NCI-H1436 treated with DMSO at 0.1 percent for 48 hours (cell line): ENCODE measurements around the gene ENHO.
"Not testable (repeated sequence)": the region's sequence is repeated elsewhere in the genome, so short reads cannot be mapped to it uniquely, and the experiment has no call there.

ENCODE experiments used
- DNase-seq: peaks from one replicate; lab custom pipeline; 2025; lab: John Stamatoyannopoulos, UW

The ENHO gene

GRCh38 chr9:34506623-34507022 lies 16.2 kb downstream of the ENHO start:
- DNase-seq, result no peak

DNA sequence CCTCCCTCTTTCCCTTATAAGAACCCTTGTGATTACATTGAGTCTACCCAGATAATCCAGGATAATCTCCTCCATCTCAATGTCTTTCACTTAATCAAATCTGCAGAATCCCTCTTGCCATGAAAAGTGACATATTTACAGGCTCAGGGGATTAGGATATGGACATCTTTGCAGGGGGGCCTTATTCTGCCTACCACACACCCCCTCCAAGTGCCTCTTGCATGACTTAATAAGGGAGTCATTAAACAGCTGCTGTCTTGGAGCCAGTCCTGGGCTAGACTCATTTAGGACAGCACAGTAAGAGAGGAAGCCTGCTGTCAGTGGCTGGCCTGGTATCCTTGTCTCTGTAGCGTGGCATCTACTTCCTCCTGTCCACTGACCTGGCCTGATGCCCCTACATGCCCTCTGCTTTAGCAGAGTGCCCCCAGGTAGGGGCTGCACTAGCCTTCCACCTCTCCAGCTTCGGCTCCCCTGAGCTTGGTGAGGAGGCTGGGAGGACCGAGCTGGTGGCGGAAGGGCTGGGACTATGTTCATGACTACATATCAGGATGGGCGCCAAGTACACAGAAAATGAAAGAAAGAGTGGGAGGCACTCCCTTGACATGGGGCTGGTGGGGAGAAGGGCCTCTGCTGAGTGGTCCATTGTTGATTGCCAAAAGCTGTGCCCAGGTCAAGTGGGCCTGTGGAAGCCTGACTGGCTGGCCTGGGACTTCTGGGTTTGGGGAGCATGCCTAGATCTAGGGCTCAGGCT lies 17.2 kb downstream of the ENHO start:
- DNase-seq, result no peak

DNA sequence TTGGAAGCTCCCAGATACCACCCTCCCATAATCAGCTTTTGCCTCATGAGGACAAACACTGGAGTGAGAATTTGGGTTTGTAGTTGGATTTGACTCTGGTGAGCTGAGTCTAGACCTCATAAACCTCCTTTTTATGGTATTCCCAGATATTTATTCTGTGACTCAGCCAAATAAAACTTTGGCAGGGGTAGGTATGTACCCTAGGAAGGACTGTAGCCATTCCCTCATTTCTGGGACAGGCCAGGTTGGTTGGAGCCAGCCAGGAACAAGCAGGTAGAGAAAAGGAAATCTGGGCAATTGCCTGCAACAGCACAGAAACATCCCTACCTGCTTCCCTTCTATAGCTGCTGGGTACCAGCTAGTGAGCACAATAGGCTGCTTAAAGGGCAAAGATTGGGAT lies 19.4 kb downstream of the ENHO start:
- DNase-seq, result no peak

GRCh38 chr9:34502891-34503290 lies 19.9 kb downstream of the ENHO start:
- DNase-seq, result no peak

GRCh38 chr9:34502471-34502870 lies 20.3 kb downstream of the ENHO start:
- DNase-seq, result no peak

- no peak for DNase-seq
Measured at GRCh38 chr9:34501889-34502425, 20.8 kb downstream of the ENHO start.

- no peak for DNase-seq
Measured at GRCh38 chr9:34501372-34501771, 21.4 kb downstream of the ENHO start.

GRCh38 chr9:34500623-34501267 lies 22.0 kb downstream of the ENHO start:
- DNase-seq, result peak; percentile 45

DNA sequence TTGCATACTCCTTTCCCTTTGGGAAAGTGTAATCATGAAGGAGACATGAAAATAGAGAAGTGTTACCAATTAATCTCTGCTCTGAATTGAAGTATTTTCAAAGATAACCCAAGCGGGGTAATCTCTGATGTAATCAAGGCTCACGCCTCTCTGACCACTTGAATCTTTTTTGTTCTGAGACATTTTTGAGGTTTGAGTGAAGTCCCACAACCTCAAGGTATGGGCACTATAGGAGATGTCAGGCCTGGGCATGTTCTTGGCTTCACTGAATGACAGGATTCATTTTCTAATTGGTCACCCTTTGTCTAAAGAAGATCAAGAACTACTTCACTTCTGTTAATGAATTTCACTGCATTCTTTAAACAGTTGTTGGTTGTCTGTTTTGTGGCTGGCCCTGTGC lies 23.7 kb downstream of the ENHO start:
- DNase-seq, result no peak

- no peak for DNase-seq
Measured at GRCh38 chr9:34498553-34498952, 24.2 kb downstream of the ENHO start.

GRCh38 chr9:34496149-34496712 lies 26.6 kb downstream of the ENHO start:
- DNase-seq, result no peak

DNA sequence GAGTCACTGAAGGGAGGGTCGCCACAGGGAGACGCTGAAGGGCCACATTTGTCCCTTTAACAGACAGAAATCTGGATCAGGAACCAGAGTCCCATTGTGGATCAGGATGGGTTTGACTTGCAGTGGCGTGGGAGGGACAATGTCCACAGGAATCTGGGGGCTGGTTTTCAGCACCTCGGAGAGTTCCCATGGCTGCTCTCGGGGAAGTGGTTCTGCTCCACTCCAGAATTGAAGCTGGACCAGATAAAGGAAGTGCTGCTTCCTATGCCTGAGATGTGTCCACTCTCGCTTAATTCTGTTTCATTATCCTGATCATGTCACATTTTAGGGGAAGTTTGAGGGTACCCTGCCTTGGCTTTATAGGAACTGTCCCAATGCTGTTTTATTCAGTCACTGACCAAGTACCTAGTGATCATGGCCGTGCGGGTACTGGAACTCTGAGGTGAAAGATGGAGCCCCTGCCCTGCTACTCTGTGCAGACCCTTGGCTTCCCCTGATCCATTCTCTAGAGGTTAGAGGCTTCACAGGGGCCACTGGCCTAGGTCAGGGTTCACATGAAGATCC lies 28.7 kb downstream of the ENHO start:
- DNase-seq, result no peak

DNA sequence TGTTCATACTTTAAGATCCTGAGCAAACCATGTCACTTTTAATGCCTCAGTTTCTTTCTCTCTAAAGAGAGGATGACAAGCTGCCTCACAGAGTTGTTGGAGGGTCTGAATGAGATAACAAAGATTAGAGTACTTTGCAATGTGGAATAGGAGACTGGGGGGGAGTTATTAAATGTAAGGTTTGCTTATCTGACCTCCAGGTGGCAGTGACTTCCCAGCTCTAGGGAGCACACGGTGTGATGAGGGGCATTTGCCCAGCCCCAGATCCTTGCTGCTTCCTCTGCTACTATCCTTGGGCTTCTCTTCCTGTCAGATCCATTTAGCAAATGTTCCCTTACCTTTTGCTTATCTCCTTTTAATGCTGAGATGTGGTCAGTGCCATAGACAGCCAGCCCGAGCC lies 30.7 kb downstream of the ENHO start:
- no peak for DNase-seq

DNA sequence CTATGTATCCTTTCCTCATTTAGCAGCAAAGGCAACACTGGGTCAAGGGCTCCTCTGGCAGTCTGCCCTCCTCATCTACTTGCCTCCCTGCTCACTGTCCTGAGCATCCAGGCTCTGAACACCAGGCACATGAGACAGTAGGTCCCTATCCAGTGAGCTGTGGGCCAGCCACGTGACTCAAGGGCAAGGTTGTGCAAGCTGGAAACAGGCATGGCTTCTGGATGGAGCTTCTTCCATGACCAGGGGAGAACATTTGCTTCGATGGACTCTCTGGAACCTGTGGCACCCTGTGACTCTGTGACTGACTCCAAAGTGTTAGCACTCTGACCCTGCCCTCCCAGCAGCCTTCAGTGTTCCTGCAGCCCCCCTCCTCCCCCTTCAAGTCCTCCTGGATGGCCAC lies 31.2 kb downstream of the ENHO start:
- no peak for DNase-seq

GRCh38 chr9:34490760-34491159 lies 32.0 kb downstream of the ENHO start:
- no peak for DNase-seq

DNA sequence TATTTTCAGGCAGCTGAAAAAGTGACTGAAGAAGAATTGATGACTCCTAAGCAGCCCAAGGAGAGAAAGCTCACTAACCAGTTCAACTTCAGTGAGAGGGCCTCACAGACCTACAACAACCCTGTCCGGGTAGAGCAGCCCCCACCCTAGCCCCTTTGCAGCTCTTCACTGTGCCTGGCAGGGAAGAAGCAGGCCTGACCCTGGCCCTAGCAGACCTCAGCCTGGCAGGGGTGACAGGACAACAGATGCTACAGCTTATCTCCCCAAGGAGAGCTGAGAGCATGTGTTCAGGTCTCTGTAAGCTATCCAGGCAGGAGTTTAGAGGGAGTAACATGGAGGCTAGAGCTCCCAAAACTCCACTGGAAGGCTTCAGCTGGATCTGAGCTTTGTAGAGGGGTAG lies 32.4 kb downstream of the ENHO start:
- DNase-seq, result no peak

DNA sequence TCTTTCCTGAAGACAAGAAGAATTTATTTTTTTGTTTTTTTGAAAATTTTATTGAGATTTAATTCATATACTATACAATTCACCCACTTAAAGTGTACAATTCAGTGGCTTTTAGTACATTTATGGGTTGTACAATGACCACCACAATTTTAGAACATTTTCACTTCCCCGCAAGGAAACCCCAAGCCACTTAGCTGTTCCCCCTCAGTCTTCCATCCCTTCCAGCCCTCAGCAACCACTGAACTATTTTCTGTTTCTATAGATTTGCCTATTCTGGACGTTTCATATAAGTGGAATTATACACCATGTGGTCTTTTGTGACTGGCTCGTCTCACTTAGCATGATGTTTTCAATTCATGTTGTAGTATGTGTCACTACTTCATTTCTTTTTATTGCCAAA lies 36.2 kb downstream of the ENHO start:
- DNase-seq, result no peak

GRCh38 chr9:34485822-34486221 lies 37.0 kb downstream of the ENHO start:
- DNase-seq, result no peak

- DNase-seq, result no peak
Measured at GRCh38 chr9:34484678-34485077, 38.1 kb downstream of the ENHO start.

GRCh38 chr9:34482746-34483145 lies 40.0 kb downstream of the ENHO start:
- not testable (repeated sequence) for DNase-seq

DNA sequence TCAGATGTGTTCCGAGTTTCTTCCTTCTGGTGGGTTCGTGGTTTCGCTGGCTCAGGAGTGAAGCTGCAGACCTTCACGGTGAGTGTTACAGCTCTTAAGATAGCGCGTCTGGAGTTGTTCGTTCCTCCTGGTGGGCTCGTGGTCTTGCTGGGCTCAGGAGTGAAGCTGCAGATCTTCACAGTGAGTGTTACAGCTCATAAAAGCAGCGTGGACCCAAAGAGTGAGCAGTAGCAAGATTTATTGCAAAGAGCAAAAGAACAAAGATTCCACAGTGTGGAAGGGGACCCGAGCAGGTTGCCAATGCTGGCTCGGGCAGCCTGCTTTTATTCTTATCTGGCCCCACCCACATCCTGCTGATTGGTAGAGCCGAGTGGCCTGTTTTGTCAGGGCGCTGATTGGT lies 41.2 kb downstream of the ENHO start:
- not testable (repeated sequence) for DNase-seq

DNA sequence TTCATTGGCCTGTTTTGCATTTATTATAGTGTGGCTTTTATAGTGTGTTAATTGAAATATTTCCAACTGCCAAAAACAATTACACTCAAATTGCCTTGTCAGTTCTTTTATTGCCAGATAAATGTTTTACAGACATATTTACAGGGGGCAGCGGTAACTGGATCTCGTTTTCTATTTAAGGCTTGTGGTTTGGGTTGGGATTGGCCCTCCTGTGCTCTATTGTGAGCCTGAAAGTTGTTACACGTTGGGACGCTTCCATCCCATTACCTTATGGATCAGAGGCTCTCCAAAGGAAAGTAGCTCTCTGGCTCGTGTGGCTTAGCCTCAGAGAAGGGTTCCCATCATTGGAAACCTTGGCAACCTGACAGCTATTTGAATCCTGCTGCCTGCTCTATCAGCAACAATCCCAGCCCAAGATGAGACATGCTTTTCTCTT lies 43.3 kb downstream of the ENHO start:
- no peak for DNase-seq

DNA sequence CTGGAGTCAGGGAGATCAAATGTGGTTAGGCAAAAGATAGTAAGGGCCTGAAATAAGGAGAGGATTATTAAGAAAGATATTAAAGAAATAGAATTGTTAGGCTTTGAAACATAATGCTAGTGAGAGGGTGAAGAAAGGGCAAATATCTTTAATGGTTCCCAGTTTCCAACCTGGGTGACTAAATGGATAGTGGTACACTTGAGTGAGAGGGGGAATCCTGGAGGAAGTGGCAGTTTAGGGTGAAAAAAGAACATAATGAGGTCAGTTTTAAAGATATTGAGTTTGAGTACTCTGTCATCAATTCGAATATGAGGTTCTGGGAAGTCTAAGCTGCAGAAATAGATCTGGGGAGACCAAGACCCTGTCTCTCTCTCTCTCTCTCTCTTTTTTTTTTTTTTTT lies 45.2 kb downstream of the ENHO start:
- no peak for DNase-seq
